HG02981 (cell line): ENCODE data around the gene CPNE5.

Source experiments
- ATAC-seq: cut with Tn5 transposase; IDR thresholded peaks from one replicate; pipeline ENCODE4 v1.9.1; 2021; ENCODE audit warnings: mild to moderate bottlenecking, moderate library complexity; ENCODE audit not compliant: unreplicated experiment

The CPNE5 gene

DNA sequence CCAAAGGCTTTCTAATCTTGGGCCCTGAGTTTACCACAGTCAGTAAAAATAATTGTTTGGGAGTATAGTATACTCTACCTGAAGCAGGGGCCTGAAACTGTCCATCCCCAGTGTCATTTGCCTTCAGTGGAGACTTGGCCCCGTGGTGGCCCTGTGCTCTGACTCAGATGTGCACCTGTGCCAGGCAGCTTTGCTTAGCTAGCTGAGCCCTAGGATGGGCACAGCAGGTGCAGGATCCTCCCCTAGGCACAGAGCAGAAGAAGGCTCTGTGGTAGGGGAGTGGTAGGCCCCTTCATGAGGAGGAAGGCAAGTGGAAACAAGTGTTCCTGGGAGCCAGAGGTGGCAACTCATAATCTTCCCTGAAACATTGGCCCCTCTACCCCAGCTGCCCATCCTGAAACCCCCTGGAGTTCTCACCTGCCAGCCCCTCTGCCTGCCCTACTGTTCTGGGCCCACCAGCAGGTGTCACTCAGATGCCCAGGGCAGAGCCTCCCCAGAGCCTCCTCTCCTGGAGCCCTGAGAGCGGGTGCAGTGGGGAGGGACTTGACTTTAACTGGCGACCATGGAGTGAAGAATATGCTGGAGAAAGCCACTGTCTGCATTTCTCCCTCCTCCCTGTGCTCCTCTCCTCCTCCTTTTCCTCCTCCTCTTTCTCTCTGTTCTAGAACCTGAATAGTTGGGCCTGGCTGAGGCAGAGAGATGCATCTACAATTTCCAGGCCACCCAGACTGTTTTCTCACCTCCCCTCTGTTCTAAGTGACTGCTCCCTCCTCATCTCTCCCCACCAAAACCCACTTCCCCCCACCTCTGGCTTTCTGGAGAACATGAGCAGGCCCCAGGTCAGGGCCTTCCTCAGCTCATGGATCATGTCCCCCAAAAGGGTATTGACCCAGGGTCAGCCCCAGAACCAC lies 2.9 kb downstream of the CPNE5 start:
- ATAC-seq, result no peak

DNA sequence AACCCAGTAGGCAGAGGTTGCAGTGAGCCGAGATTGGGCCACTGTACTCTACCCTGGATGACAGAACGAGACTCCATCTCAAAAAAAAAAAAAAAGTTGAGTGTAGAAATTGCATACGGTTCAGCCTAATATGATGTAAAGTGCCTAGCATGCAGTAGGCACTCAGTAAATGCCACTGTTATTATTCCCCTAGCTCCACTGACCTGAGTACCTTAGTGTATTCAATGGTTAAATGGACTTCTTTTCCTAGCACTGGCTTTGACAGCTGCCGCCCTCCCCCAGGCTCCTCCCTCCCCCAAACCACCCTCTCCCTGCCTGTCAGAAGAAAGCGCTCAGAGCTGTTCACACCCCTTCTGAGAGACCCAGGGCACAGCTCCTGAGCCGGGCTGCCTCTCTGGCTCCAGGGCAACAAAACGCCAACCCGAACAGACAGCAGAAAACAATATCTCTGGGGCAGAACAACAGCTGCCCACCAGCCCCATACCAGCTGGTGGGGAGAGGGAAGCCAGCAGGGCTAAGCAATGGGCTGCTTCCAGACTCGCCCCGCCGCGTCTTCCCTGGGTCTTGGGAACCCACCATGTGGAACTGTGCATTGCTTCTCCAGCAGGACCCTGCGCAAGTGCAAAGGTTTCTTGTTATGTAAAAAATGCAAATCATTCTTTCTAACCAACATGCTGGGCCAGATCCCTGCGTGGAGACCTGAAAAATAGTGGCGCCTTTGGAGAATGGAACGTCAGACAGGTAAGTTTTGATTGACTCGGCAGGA lies 4.5 kb downstream of the CPNE5 start:
- no peak for ATAC-seq

DNA sequence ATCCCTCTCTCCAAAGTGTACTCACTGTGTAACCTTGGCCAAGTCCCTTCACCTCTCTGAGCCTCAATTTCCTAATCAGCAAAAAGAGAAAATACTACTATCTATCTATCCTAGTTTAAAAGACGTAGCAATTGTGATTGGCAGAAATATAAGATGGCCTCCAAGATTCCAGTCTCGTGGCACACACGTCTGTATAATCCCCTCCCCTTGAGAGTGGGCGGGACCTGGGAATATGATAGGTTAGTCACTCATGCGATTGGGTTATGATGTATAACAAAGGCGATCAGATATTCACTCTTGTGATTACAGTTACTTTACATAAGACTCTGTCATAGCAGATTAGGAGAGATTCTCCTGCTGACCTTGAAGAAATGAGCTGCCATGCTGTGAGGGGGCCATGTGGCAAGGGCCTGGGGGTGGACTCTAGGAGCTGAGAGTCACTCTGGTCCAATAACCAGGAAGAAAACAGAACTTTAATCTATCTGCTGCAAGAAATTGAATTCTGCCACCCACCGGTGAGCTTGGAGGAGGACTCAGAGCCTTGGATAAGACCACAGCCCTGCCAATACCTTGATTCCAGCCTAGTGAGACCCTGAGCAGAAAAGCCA lies 6.0 kb downstream of the CPNE5 start:
- no peak for ATAC-seq

- no peak for ATAC-seq
These were observed 6.9 kb downstream of the CPNE5 start for GRCh38 chr6:36832313-36832712.

DNA sequence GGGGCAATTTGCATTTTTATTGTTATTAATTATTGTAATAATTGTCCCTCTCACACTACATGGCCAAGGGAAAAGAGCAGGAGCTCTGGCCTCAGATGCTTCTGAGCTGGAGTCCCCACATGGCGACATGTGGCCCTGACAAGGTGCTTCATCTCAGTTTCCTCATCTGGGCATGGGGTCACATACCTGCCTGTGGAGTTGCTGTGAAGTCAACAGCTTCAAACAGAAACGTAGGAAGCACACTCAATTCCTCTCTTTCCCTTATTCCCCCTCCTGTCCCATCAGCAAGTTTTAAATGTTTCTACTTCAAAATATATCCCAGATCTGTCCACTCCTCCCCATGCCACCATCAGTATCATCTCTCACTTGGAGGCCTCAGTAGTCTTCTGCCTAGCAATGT lies 8.7 kb downstream of the CPNE5 start:
- ATAC-seq, result no peak

GRCh38 chr6:36829919-36830544 lies 9.2 kb downstream of the CPNE5 start:
- no peak for ATAC-seq

GRCh38 chr6:36827261-36828079 lies 11.8 kb downstream of the CPNE5 start:
- ATAC-seq, result no peak

DNA sequence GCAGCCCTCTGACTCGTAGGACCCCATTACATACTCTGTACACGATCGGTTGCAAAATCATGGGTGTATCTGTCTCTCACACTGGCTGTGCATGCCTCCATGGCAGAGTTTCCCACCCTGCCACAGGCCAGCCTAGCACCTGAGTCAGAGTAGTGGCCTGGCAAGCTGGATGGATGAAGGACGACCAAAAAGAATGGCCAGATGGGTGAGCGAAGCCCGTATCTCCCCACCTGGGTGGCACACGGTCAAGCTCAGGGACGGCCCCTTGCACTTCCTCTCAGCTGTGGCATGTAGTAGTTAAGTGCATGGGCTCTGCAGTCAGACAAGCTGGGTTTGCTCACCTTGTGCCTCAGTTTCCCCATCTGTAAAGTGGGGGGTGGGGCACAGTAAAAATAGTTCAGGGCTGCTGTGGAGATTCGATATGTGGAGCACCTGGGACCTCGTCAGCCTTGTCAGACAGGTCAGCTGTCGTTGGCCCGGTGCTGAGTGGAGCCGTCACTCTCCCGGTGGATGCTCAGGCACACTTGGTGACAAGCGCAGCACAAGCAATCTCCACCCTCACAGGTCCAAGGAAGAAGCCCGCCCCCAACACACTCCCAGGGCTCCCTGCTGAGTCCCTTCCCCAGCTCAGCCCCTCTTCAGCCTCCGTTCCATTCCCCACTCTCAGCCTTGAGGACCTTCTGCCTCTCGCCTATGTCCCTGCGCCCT lies 12.6 kb downstream of the CPNE5 start:
- ATAC-seq, result no peak

DNA sequence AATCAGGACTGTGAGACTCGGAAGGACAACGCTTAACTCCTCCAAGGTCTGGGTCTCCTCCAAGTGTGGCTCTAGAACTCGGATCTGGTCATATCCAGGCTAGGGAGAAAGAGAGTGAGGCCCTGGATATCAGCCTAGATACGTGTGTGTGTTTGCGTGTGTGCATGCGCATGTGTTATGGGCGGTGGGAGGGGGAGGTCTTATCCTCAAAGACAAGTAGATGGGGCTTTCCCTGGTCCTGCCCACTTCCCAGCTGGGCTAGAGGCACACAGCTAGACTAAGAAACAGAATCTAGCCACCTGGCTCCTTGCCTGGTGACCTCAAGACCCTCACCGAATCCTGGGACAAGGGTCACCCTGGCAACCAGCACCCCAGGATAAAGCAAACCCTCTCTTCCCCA lies 13.2 kb downstream of the CPNE5 start:
- ATAC-seq, result no peak

DNA sequence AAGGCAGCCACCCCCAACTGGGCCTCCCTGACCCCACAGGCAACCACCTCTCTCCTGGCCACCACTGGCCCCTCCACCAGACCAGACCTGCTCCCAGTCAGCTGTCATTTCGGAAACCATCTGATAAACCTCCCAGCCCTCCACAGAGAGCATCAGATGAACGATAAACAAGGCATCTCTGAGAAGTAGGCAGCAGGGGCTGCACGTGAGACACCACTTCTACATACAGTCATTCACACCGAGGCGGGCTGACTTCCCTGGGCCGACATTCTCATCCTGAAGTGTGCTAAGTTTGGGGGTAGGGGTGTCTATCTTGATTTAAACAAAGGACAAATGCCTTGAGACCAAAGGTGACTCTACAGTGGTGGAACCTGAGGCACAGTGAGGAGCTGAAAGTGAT lies 13.8 kb downstream of the CPNE5 start:
- ATAC-seq, result no peak

GRCh38 chr6:36824253-36824652 lies 15.0 kb downstream of the CPNE5 start:
- no peak for ATAC-seq

DNA sequence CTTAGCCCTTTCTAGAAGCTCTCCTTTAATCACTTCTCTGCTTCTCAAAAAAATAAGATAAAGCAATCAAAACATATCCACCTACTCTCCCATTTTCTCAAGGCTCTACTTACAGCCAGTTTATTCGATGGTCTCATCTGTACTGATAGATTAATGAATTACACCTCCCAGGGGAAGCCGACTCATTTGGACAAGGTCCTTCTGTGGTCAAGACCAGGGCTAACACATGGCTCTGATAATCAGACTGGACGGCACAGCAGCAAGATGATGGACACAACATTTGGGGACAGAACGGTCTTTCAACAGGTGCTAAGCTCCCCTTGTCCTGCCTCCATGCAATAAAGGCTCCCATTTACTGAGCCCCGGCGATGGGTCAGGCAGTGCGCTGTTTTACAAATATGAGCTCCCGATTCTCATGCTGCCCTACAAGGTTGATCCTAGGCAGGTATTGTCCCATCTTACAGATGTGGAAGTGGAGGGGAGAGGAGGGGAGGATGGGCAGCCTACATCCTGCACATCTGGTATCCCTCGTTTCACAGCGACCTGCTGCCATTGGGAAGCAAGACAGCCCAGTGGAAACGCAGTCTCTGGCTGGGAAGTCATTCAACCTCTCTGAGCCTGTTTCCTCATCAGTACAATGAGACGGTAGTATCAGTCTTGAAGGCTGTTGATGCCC lies 15.7 kb downstream of the CPNE5 start:
- ATAC-seq, result no peak

- ATAC-seq, result no peak
These were observed 16.6 kb downstream of the CPNE5 start for GRCh38 chr6:36822506-36823269.

DNA sequence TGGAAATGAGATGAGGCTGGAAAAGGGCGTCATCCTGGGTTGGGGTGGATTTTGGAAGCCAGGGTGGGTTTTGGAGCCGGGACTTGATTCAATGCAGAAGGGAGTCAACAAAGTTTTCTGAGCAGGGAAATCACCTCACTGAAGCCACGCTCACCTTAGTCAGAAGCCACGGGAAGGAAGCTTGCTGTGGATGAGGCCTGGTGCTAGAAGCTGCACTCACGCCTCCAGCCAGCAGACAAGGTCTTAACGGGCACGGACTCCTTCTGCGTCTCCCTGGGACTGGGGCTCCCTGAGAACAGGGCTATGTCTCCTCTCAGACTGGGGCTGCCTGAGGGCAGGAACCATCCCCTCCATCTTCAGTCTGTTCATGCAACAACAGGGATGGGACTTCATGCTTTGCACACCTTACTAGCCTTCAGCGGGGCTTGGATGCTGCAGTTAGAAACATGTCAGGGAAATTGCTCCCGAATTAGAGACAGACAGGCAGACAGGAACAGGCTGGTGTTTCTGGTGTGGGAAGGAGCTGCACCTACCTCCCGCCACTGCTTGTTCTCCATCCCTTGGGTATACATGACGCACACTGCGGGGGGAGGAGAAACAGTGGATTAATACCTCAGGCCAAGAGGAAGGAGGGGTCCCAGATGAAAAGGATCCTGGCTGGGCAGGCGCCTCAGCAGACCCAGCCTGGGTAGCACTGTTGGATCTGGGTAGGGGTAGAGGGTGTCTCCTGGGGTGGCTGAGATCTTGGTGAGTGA lies 17.5 kb downstream of the CPNE5 start:
- ATAC-seq, result no peak

GRCh38 chr6:36820700-36821580 lies 18.3 kb downstream of the CPNE5 start:
- no peak for ATAC-seq

DNA sequence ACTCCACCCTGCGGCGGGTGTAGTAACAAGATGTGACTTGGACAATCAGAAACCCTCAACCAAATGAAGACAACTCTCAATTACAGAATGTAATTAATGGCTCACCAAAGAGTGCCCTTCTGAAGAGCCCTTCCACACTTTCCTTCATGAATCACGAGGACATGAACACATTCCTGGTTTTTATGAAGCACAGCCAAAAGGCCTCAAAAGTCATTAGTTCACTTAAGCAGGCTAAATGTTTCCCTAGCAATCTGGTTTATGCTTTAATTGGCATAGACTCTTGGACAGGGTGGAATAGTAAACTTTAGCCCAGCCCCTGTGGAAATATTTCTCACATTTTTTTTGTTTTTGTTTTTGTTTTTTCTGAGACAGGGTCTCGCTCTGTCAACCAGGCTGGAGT lies 20.5 kb downstream of the CPNE5 start:
- ATAC-seq, result no peak

- ATAC-seq, result no peak
These were observed 21.4 kb downstream of the CPNE5 start for GRCh38 chr6:36817847-36818246.
